GM13977 (cell line): ENCODE data around the gene CDH23.

Experiments used
- DNase-seq: peaks from one replicate; pipeline ENCODE4 v3.0.0; 2012; ENCODE audit warnings: low spot score
- CTCF ChIP-seq: IDR thresholded peaks from 2 replicates; pipeline ENCODE4 v1.5.1; 2012; ENCODE audit warnings: mild to moderate bottlenecking, control low read depth; ENCODE audit not compliant: insufficient read depth; ENCODE audit errors: extremely low read depth, missing control alignments
- in situ Hi-C: fragments of 300-500 bp; cut with MboI; formaldehyde crosslinking; loops from one replicate; pipeline ENCODE4 v1.12.0; 2022; ENCODE audit warnings: low sequenced_read_pairs, low pct_unique_long_range_greater_than_20kb, mixed read lengths, inconsistent platforms; ENCODE audit not compliant: unreplicated experiment

Gene CDH23

GRCh38 chr10:71713135-71714030, 316.7 kb downstream of the CDH23 start:
- DNase-seq, result no peak
- no peak for TF ChIP-seq CTCF
- in situ Hi-C loops, result loop anchor here (10.0 kb wide), 1 partner anchor 399 kb away; the partner anchor contains the start of gene SLC29A3

GRCh38 chr10:71714031-71714410, 317.3 kb downstream of the CDH23 start:
- in situ Hi-C loops, result loop anchor here (10.0 kb wide), 1 partner anchor 399 kb away; the partner anchor contains the start of gene SLC29A3
- no peak for DNase-seq
- TF ChIP-seq CTCF, result no peak

- no peak for TF ChIP-seq CTCF
- in situ Hi-C loops, result loop anchor here (10.0 kb wide), 1 partner anchor 400 kb away; the partner anchor contains the start of gene SLC29A3
- DNase-seq, result no peak
Measured at GRCh38 chr10:71714592-71714991, 317.9 kb downstream of the CDH23 start.

- no peak for TF ChIP-seq CTCF
- in situ Hi-C loops, result loop anchor here (10.0 kb wide), 1 partner anchor 400 kb away; the partner anchor contains the start of gene SLC29A3
- no peak for DNase-seq
Measured at GRCh38 chr10:71715026-71715425, 318.3 kb downstream of the CDH23 start.

- no peak for DNase-seq
- no peak for TF ChIP-seq CTCF
- in situ Hi-C loops, result loop anchor here (10.0 kb wide), 1 partner anchor 401 kb away; the partner anchor contains the start of gene SLC29A3
Measured at GRCh38 chr10:71715860-71716259, 319.1 kb downstream of the CDH23 start.

GRCh38 chr10:71716426-71716825, 319.7 kb downstream of the CDH23 start:
- TF ChIP-seq CTCF, result no peak
- in situ Hi-C loops, result loop anchor here (10.0 kb wide), 1 partner anchor 402 kb away; the partner anchor contains the start of gene SLC29A3
- no peak for DNase-seq
